ENCODE measurements around the gene KRT28.

KRT28 gene

GRCh38 chr17:40799859-40800258, at the start of gene KRT28:
Gene KRT28, minus strand, starts transcription at chr17:40799959. Its CDS starts 66 bp downstream, at chr17:40799893.
- DNase-seq (ENCODE audit: low spot score): no peak

GRCh38 chr17:40848583-40849235, 49.0 kb upstream of the KRT28 start:
- no peak for DNase-seq (ENCODE audit: low spot score)

GRCh38 chr17:40846515-40847144, 46.9 kb upstream of the KRT28 start:
- DNase-seq (ENCODE audit: low spot score): peak; percentile 8

- no peak for DNase-seq (ENCODE audit: low spot score)
These were observed 44.9 kb upstream of the KRT28 start for GRCh38 chr17:40844671-40845107.

- no peak for DNase-seq (ENCODE audit: low spot score)
These were observed 43.5 kb upstream of the KRT28 start for GRCh38 chr17:40843242-40843641.

GRCh38 chr17:40841246-40841645, 41.5 kb upstream of the KRT28 start:
- no peak for DNase-seq (ENCODE audit: low spot score)

- no peak for DNase-seq (ENCODE audit: low spot score)
These were observed 39.4 kb upstream of the KRT28 start for GRCh38 chr17:40839194-40839593.

GRCh38 chr17:40836020-40836419, 36.3 kb upstream of the KRT28 start:
- DNase-seq (ENCODE audit: low spot score): no peak

- DNase-seq (ENCODE audit: low spot score): no peak
These were observed 34.1 kb upstream of the KRT28 start for GRCh38 chr17:40833882-40834281.

GRCh38 chr17:40832840-40833239, 33.1 kb upstream of the KRT28 start:
- no peak for DNase-seq (ENCODE audit: low spot score)

- no peak for DNase-seq (ENCODE audit: low spot score)
These were observed 30.5 kb upstream of the KRT28 start for GRCh38 chr17:40830085-40830776.

- DNase-seq (ENCODE audit: low spot score): no peak
These were observed 28.8 kb upstream of the KRT28 start for GRCh38 chr17:40828454-40829044.

GRCh38 chr17:40827746-40828453, 28.1 kb upstream of the KRT28 start:
- DNase-seq (ENCODE audit: low spot score): no peak

- DNase-seq (ENCODE audit: low spot score): no peak
These were observed 25.8 kb upstream of the KRT28 start for GRCh38 chr17:40825599-40825998.

GRCh38 chr17:40824015-40824832, 24.5 kb upstream of the KRT28 start:
- no peak for DNase-seq (ENCODE audit: low spot score)

- no peak for DNase-seq (ENCODE audit: low spot score)
These were observed 22.5 kb upstream of the KRT28 start, which contains the start of gene KRT10 for GRCh38 chr17:40822132-40822812. Gene KRT10, minus strand, starts transcription at chr17:40822614. Its CDS starts 29 bp downstream, at chr17:40822585.

- no peak for DNase-seq (ENCODE audit: low spot score)
These were observed 21.8 kb upstream of the KRT28 start for GRCh38 chr17:40821536-40821935.

GRCh38 chr17:40820228-40820838, 20.6 kb upstream of the KRT28 start:
- peak; percentile 19 for DNase-seq (ENCODE audit: low spot score)

- DNase-seq (ENCODE audit: low spot score): peak; percentile 56
These were observed 19.9 kb upstream of the KRT28 start for GRCh38 chr17:40819528-40820125.
